Cardiac muscle cell (in vitro differentiated cells and primary cell): Measurements from ENCODE around the gene EIF3K. TPM values are rescaled to one million over a fixed set of nuclear protein-coding genes. Genes with fewer than 3 reads are reported as not detected.
A peak's percentile ranks its signal among the peaks of the same experiment; 100 is the strongest.
"Not testable (repeated sequence)": the region's sequence is repeated elsewhere in the genome, so short reads cannot be mapped to it uniquely, and the experiment has no call there.

Experiments used
- DNase-seq, 2 donors: peaks; one replicate each; pipeline versions ENCODE4 v3.0.0 to v3.0.0-alpha.2; 2010 to 2017; ENCODE audit warnings: low read depth in 1 of 2, low spot score in 1 of 2
- H3K27ac ChIP-seq: fragments of 200-600 bp; sonication (generic); 2 replicates; pipeline ENCODE4 v1.5.1; 2016
- H3K27me3 ChIP-seq: fragments of 200-600 bp; sonication (generic); 2 replicates; pipeline ENCODE4 v1.6.0; 2016; ENCODE audit warnings: control low read depth
- H3K36me3 ChIP-seq: fragments of 200-600 bp; sonication (generic); 2 replicates; pipeline ENCODE4 v1.5.1; 2016; ENCODE audit warnings: control low read depth
- H3K4me1 ChIP-seq: fragments of 200-600 bp; sonication (generic); 2 replicates; pipeline ENCODE4 v1.8.1; 2017; ENCODE audit warnings: low read depth, mild to moderate bottlenecking, mixed run types
- H3K4me3 ChIP-seq: fragments of 200-600 bp; sonication (generic); 2 replicates; pipeline ENCODE4 v1.5.1; 2016; ENCODE audit warnings: mild to moderate bottlenecking
- H3K9me3 ChIP-seq: fragments of 200-600 bp; sonication (generic); 2 replicates; pipeline ENCODE4 v1.5.1; 2017; ENCODE audit warnings: low read depth, mild to moderate bottlenecking, control low read depth
- CTCF ChIP-seq: IDR thresholded peaks from 2 replicates; pipeline ENCODE4 v1.5.1; 2012; ENCODE audit warnings: low read depth, mild to moderate bottlenecking, low read length
- polyA plus RNA-seq: library from polyadenylated mRNA; unstranded; fragments of >200 nt; fragmentation: Nextera tagmentation; extraction: Ambion mirVana; gene quantifications from 2 replicates; pipeline ENCODE4 v1.2.1, GENCODE V29; 2016
- total RNA-seq: library from RNA; depleted of rRNA; stranded (reverse); fragments of >200 nt; gene quantifications from 2 replicates; pipeline ENCODE4 v1.2.3, GENCODE V29; 2016

Gene EIF3K
- 504 and 711 TPM in 2 replicates for total RNA-seq
- polyA plus RNA-seq, result 258 and 455 TPM in 2 replicates

- Histone ChIP-seq H3K27ac (peak within 1 kb of the TSS; percentile 89), H3K4me3 (peak within 1 kb of the TSS; percentile 75), H3K9me3 (no peaks in the 10 kb centered on the region), H3K4me1 (peaks cover 12% of the 10 kb centered on the region), H3K27me3 (no peaks in the 10 kb centered on the region), H3K36me3 (peaks cover 26% of the 10 kb centered on the region)
- peak; percentile 99 for DNase-seq
- TF ChIP-seq CTCF, result no peak
Measured at GRCh38 chr19:38618590-38619360, at the start of gene EIF3K. EIF3K (plus strand) TSS chr19:38619188; CDS start chr19:38619269, 81 bp downstream.

- Histone ChIP-seq H3K4me3 (no peak overlapping the region), H3K36me3 (no peaks in the 10 kb centered on the region), H3K27me3 (no peaks in the 10 kb centered on the region), H3K4me1 (no peaks in the 10 kb centered on the region), H3K9me3 (no peaks in the 10 kb centered on the region), H3K27ac (no peak overlapping the region)
- no peak for DNase-seq
- no peak for TF ChIP-seq CTCF
Measured at GRCh38 chr19:38569368-38569983, 49.5 kb upstream of the EIF3K start.

- TF ChIP-seq CTCF, result no peak
- no peaks in the 10 kb centered on the region for H3K4me1 ChIP-seq
- H3K36me3 ChIP-seq, result no peaks in the 10 kb centered on the region
- no peak overlapping the region for H3K4me3 ChIP-seq
- DNase-seq, result no peak
- H3K9me3 ChIP-seq, result no peaks in the 10 kb centered on the region
- H3K27me3 ChIP-seq, result no peaks in the 10 kb centered on the region
- no peak overlapping the region for H3K27ac ChIP-seq
Measured at GRCh38 chr19:38571682-38572081, 47.3 kb upstream of the EIF3K start.

GRCh38 chr19:38577826-38578225, 41.2 kb upstream of the EIF3K start:
- no peaks in the 10 kb centered on the region for H3K4me1 ChIP-seq
- no peaks in the 10 kb centered on the region for H3K36me3 ChIP-seq
- no peaks in the 10 kb centered on the region for H3K27me3 ChIP-seq
- H3K27ac ChIP-seq, result no peak overlapping the region
- no peak for TF ChIP-seq CTCF
- DNase-seq, result no peak
- H3K9me3 ChIP-seq, result no peaks in the 10 kb centered on the region
- no peak overlapping the region for H3K4me3 ChIP-seq

- H3K36me3 ChIP-seq, H3K4me1 ChIP-seq, H3K4me3 ChIP-seq: not testable (repeated sequence)
Measured at GRCh38 chr19:38579304-38579703, 39.7 kb upstream of the EIF3K start.

GRCh38 chr19:38580080-38580479, 38.9 kb upstream of the EIF3K start:
- H3K27ac ChIP-seq, result no peak overlapping the region
- no peaks in the 10 kb centered on the region for H3K4me1 ChIP-seq
- no peak for DNase-seq
- TF ChIP-seq CTCF, result no peak
- no peaks in the 10 kb centered on the region for H3K27me3 ChIP-seq
- H3K4me3 ChIP-seq, result no peak overlapping the region
- no peaks in the 10 kb centered on the region for H3K36me3 ChIP-seq
- no peaks in the 10 kb centered on the region for H3K9me3 ChIP-seq

More at GRCh38 chr19:38579304-38579703, 39.7 kb upstream of the EIF3K start:
- not testable (repeated sequence) for H3K27ac ChIP-seq, H3K9me3 ChIP-seq, H3K27me3 ChIP-seq, DNase-seq
